IMR-90 (cell line): ENCODE data around the gene DUT. TPM values are rescaled to one million over a fixed set of nuclear protein-coding genes. Genes with fewer than 3 reads are reported as not detected.

Experiments
- ATAC-seq: fragments of 200-7000 bp; cut with Tn5 transposase; 2 replicates; pipeline ENCODE4 v1.9.1; 2020; ENCODE audit warnings: low read depth, mild to moderate bottlenecking, moderate library complexity
- BruUV-seq: library from RNA; stranded (reverse); fragments of 400-500 nt; replicated peaks from 2 replicates; lab custom pipeline; 2021; lab: Mats Ljungman, UMichigan
- CTCF ChIA-PET: fragments of 300-600 bp; formaldehyde crosslinking; extraction: SDS; loops from one replicate; lab custom pipeline; 2021; ENCODE audit warnings: antibody characterized with exemption; lab: Yijun Ruan, JAX
- POLR2A ChIA-PET: fragments of 300-600 bp; sonication (Branson Sonifier 250); formaldehyde crosslinking; loops from one replicate; lab custom pipeline; 2022; ENCODE audit warnings: antibody characterized with exemption; ENCODE audit not compliant: unreplicated experiment; lab: Charles Lee
- DNase-seq: peaks from one replicate; pipeline ENCODE4 v3.0.0; 2013
- H2AFZ ChIP-seq: replicated peaks from 2 replicates; pipeline ENCODE3; 2013; ENCODE audit warnings: low read length, mild to moderate bottlenecking; ENCODE audit not compliant: poor library complexity
- H2AK5ac ChIP-seq: 2 replicates; pipeline ENCODE4 v1.6.1; 2013; ENCODE audit warnings: low read depth, low read length, inconsistent platforms
- H2AK9ac ChIP-seq: replicated peaks from 2 replicates; pipeline ENCODE3; 2013; ENCODE audit warnings: mild to moderate bottlenecking, low read depth, low read length, moderate library complexity; ENCODE audit not compliant: poor library complexity
- H2BK120ac ChIP-seq: 2 replicates; pipeline ENCODE4 v1.6.1; 2013; ENCODE audit warnings: low read depth, low read length, inconsistent platforms
- H2BK15ac ChIP-seq: 3 replicates; pipeline ENCODE4 v1.6.1; 2013; ENCODE audit warnings: low read depth, low read length, inconsistent platforms
- H2BK20ac ChIP-seq: 2 replicates; pipeline ENCODE4 v1.6.1; 2013; ENCODE audit warnings: low read depth, mild to moderate bottlenecking, inconsistent platforms, low read length, moderate library complexity
- H2BK5ac ChIP-seq: 2 replicates; pipeline ENCODE4 v1.6.1; 2013; ENCODE audit warnings: mild to moderate bottlenecking, low read depth, low read length, inconsistent platforms; ENCODE audit not compliant: poor library complexity, severe bottlenecking
- H3K14ac ChIP-seq: replicated peaks from 2 replicates; pipeline ENCODE4 v1.6.1; 2013; ENCODE audit warnings: low read depth, low read length, inconsistent platforms
- H3K18ac ChIP-seq: 2 replicates; pipeline ENCODE4 v1.6.1; 2013; ENCODE audit warnings: low read depth, low read length, control low read depth
- H3K23ac ChIP-seq: 2 replicates; pipeline ENCODE4 v1.6.1; 2013; ENCODE audit warnings: low read depth, low read length, inconsistent platforms
- H3K27ac ChIP-seq: 2 replicates; pipeline ENCODE4 v1.5.1; 2013; ENCODE audit warnings: mild to moderate bottlenecking, control low read depth, low read length; ENCODE audit not compliant: insufficient read depth
- H3K27me3 ChIP-seq: 2 replicates; pipeline ENCODE4 v1.6.1; 2013; ENCODE audit warnings: low read length; ENCODE audit not compliant: control insufficient read depth, insufficient read depth
- H3K36me3 ChIP-seq: 2 replicates; pipeline ENCODE4 v1.6.1; 2013; ENCODE audit warnings: low read length, mixed read lengths; ENCODE audit not compliant: control insufficient read depth, insufficient read depth
- H3K4ac ChIP-seq: 2 replicates; pipeline ENCODE4 v1.6.1; 2013; ENCODE audit warnings: low read depth, low read length, inconsistent platforms
- H3K4me1 ChIP-seq: 2 replicates; pipeline ENCODE4 v1.6.1; 2013; ENCODE audit warnings: low read length, mixed read lengths; ENCODE audit not compliant: control insufficient read depth, insufficient read depth
- H3K4me2 ChIP-seq: 2 replicates; pipeline ENCODE4 v1.6.1; 2013; ENCODE audit warnings: low read depth, mild to moderate bottlenecking, control low read depth, low read length, moderate library complexity
- H3K4me3 ChIP-seq: 2 replicates; pipeline ENCODE4 v1.5.1; 2013; ENCODE audit warnings: low read depth, mild to moderate bottlenecking, control low read depth, low read length, moderate library complexity; ENCODE audit not compliant: insufficient read depth
- H3K56ac ChIP-seq: 2 replicates; pipeline ENCODE4 v1.6.1; 2013; ENCODE audit warnings: low read length, inconsistent platforms; ENCODE audit not compliant: insufficient read depth; ENCODE audit errors: extremely low read depth
- H3K79me1 ChIP-seq, 2 experiments: 2 replicates each; pipeline ENCODE4 v1.6.1; 2013; ENCODE audit warnings: low read length in 2 of 2, inconsistent platforms in 1 of 2, low read depth in 1 of 2
- H3K9ac ChIP-seq: 2 replicates; pipeline ENCODE4 v1.6.1; 2013; ENCODE audit warnings: low read depth, low read length, control low read depth
- H3K9me1 ChIP-seq: 2 replicates; pipeline ENCODE4 v1.6.1; 2013; ENCODE audit warnings: low read length, inconsistent platforms; ENCODE audit not compliant: insufficient read depth
- H3K9me3 ChIP-seq: 2 replicates; pipeline ENCODE4 v1.6.1; 2013; ENCODE audit warnings: low read length; ENCODE audit not compliant: control insufficient read depth, insufficient read depth
- H4K20me1 ChIP-seq: 2 replicates; pipeline ENCODE4 v1.6.1; 2013; ENCODE audit warnings: low read length, inconsistent platforms; ENCODE audit not compliant: insufficient read depth
- H4K5ac ChIP-seq: 2 replicates; pipeline ENCODE4 v1.6.1; 2013; ENCODE audit warnings: mild to moderate bottlenecking, low read depth, low read length, control low read depth
- H4K8ac ChIP-seq, 2 experiments: 2 replicates each; pipeline ENCODE4 v1.6.1; 2013; ENCODE audit warnings: low read depth in 2 of 2, low read length in 2 of 2, control low read depth in 1 of 2, inconsistent platforms in 1 of 2
- H4K91ac ChIP-seq: 2 replicates; pipeline ENCODE4 v1.6.1; 2013; ENCODE audit warnings: low read depth, low read length, inconsistent platforms; ENCODE audit not compliant: insufficient read depth
- FOS ChIP-seq: fragments of 150-350 bp; IDR thresholded peaks from 2 replicates; pipeline ENCODE4 v1.6.1; 2016; ENCODE audit warnings: low read depth, low read length
- NFE2L2 ChIP-seq: fragments of 150-350 bp; IDR thresholded peaks from 2 replicates; pipeline ENCODE4 v1.6.1; 2016; ENCODE audit warnings: low read depth, mild to moderate bottlenecking, low read length
- WGBS, 2 experiments: methylation state at CpG; one replicate each; pipeline versions ENCODE4 v1.1.5 to v1.1.7; 2013; ENCODE audit warnings: missing lambda C conversion rate in 2 of 2; ENCODE audit not compliant: insufficient read length in 1 of 2; ENCODE audit errors: extremely low coverage in 2 of 2; 5-methylcytosine and 5-hydroxymethylcytosine counted together
- dilution Hi-C: fragments of 300-500 bp; cut with HindIII; formaldehyde crosslinking; loops from one replicate; pipeline ENCODE4 v1.14.3; 2018; ENCODE audit warnings: low sequenced_read_pairs; ENCODE audit not compliant: unreplicated experiment
- in situ Hi-C: fragments of 300-500 bp; cut with MboI; formaldehyde crosslinking; loops from 3 replicates; pipeline ENCODE4 v1.14.3; 2019; ENCODE audit warnings: low sequenced_read_pairs, inconsistent platforms, mixed read lengths
- intact Hi-C: fragments of 100-400 bp; cut with micrococcal nuclease; formaldehyde crosslinking; loops from 2 replicates; pipeline ENCODE4 v1.10.0; 2022
- polyA plus RNA-seq, 3 experiments: library from polyadenylated mRNA; depleted of rRNA; stranded (reverse); fragments of >200 nt; gene quantifications; 2 replicates each; pipeline ENCODE4 v1.2.3, GENCODE V29; 2012; ENCODE audit warnings: low replicate concordance in 1 of 3
- total RNA-seq: library from RNA; depleted of rRNA; stranded (reverse); fragments of >200 nt; gene quantifications from 2 replicates; pipeline ENCODE4 v1.2.3, GENCODE V29; 2012

The DUT gene
- total and polyA plus RNA-seq, 2 of the 4 experiments (the other 2 are of a cell fraction), result 18.8 to 36.4 TPM

DNA sequence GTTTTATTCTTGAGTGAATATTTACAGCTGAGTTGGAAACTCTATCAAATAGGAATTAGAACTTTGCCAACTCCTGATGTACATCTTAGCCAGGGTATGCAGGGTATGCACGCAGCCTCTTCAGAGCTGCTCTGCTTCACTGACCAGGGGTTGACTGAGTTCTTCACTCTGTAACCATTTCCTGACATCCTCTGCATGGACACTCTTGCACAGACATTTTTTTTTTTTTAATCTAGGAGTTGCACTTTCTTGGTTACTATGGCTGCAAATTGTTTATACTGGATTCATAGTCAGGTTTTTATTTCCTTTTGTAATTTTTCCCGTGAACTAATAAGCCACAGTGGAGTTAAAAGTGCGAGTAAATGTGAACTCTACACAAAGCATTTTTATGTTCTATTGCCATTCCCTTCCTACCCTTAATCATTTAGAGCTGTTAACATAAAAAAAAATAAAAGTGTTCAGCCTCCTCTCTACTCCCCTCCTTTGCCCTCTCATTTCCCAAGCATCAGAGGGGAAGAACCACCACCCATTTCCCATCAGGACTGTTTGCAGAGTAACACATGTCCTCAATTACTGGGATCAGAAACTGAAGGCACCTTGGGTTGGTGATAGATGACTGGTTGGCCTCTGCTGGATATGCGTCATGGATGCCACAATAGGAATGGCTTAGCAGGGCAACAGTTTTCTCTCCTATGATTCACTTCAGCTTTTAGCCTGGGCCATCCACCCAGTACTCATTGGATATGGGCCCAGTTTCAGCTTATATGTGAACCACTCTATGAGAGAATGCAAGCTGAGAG lies 54.0 kb downstream of the DUT start:
- Histone ChIP-seq H3K9ac (no peak overlapping the region), H3K4me3 (no peak overlapping the region), H2BK15ac (no peak overlapping the region), H4K8ac (no peak overlapping the region), H4K20me1 (no peaks in the 10 kb centered on the region), H4K5ac (no peak overlapping the region), H3K27me3 (no peaks in the 10 kb centered on the region), H2AK9ac (no peak overlapping the region), H2BK20ac (peak overlapping the region; percentile 44; the same call in 1 of the 2 replicates), H3K4ac (0 out of 2 replicates have a peak overlapping the region, but pooled peaks have one; percentile 32), H3K9me1 (peaks cover 12% of the 10 kb centered on the region), H4K91ac (no peak overlapping the region), H3K18ac (no peak overlapping the region), H2AFZ (no peak overlapping the region), H3K4me1 (peaks cover 17% of the 10 kb centered on the region), H3K79me1 (no peaks in the 10 kb centered on the region), H3K14ac (peak overlapping the region; percentile 48; the same call in 1 of the 2 replicates), H3K23ac (0 out of 2 replicates have a peak overlapping the region, but pooled peaks have one; percentile 14), H3K27ac (no peak overlapping the region), H2AK5ac (no peak overlapping the region), H2BK120ac (no peak overlapping the region), H3K9me3 (no peaks in the 10 kb centered on the region), H3K56ac (no peak overlapping the region), H3K4me2 (no peak overlapping the region), H2BK5ac (no peak overlapping the region), H3K36me3 (no peaks in the 10 kb centered on the region)
- POLR2A ChIA-PET, result interaction anchor here (0.6 kb wide), 1 partner anchor 619 kb away, joined by 3 read pairs; no protein-coding TSS in a partner anchor
- TF ChIP-seq NFE2L2 (no peak), FOS (peak; percentile 58)
- dilution Hi-C loops (no loop called here), in situ Hi-C loops (no loop called here), intact Hi-C loops (no loop called here)
- 20% methylated on average over 1 of the region's 4 CpGs; no CpG with 5 or more reads in 1 of the 2 experiments for WGBS, 2 experiments
- CTCF ChIA-PET, result no interaction called here
- no TSS peak for BruUV-seq
- DNase-seq (peak; percentile 96), ATAC-seq (peak; percentile 71)
